H1 (cell line): Measurements from ENCODE around the gene LHFPL2. TPM values are rescaled to one million over a fixed set of nuclear protein-coding genes. Genes with fewer than 3 reads are reported as not detected.

Experiments used
- CTCF ChIA-PET: fragments of 300-600 bp; sonication (Branson Sonifier 250); formaldehyde crosslinking; loops from one replicate; lab custom pipeline; 2021; ENCODE audit not compliant: partially characterized antibody; lab: Charles Lee
- POLR2A ChIA-PET: fragments of 300-600 bp; sonication (Branson Sonifier 250); formaldehyde crosslinking; loops from one replicate; lab custom pipeline; 2021; ENCODE audit warnings: inconsistent platforms; ENCODE audit not compliant: partially characterized antibody; lab: Charles Lee
- DNase-seq, 2 experiments: peaks; one replicate each; pipeline versions ENCODE4 v3.0.0 to v3.0.0-alpha.2; 2010 to 2022; ENCODE audit warnings: low spot score in 2 of 2, low read depth in 1 of 2, mixed read lengths in 1 of 2
- FAIRE-seq: peaks from 2 replicates; lab custom pipeline; 2011; peaks lifted over from hg19 to GRCh38; lab: Jason Lieb, UNC
- H2AFZ ChIP-seq: 2 replicates; pipeline ENCODE4 v1.8.1; 2012; ENCODE audit warnings: low read length, inconsistent platforms
- H2AK5ac ChIP-seq: 2 replicates; pipeline ENCODE4 v1.6.1; 2013; ENCODE audit warnings: low read depth, low read length
- H2BK120ac ChIP-seq: replicated peaks from 2 replicates; pipeline ENCODE3; 2013; ENCODE audit warnings: low read depth, low read length, inconsistent platforms
- H2BK12ac ChIP-seq: 2 replicates; pipeline ENCODE4 v1.6.1; 2013; ENCODE audit warnings: low read depth, low read length
- H2BK15ac ChIP-seq: 2 replicates; pipeline ENCODE4 v1.6.1; 2013; ENCODE audit warnings: low read length
- H2BK20ac ChIP-seq: 2 replicates; pipeline ENCODE4 v1.6.1; 2013; ENCODE audit warnings: low read length
- H2BK5ac ChIP-seq: 2 replicates; pipeline ENCODE4 v1.6.1; 2013; ENCODE audit warnings: low read depth, low read length
- H3K14ac ChIP-seq: 2 replicates; pipeline ENCODE4 v1.6.1; 2013; ENCODE audit warnings: inconsistent platforms; ENCODE audit not compliant: insufficient read length
- H3K18ac ChIP-seq: 2 replicates; pipeline ENCODE4 v1.6.1; 2013; ENCODE audit warnings: low read length; ENCODE audit errors: extremely low read depth
- H3K23ac ChIP-seq: 2 replicates; pipeline ENCODE4 v1.6.1; 2013; ENCODE audit warnings: inconsistent platforms; ENCODE audit not compliant: insufficient read length
- H3K23me2 ChIP-seq: 2 replicates; pipeline ENCODE4 v1.6.1; 2013; ENCODE audit warnings: low read depth, low read length
- H3K27ac ChIP-seq: 2 replicates; pipeline ENCODE4 v1.6.1; 2011; ENCODE audit warnings: low read depth, low read length, inconsistent platforms
- H3K27me3 ChIP-seq, 4 experiments: replicated peaks in 1 of 4; 1 replicate in 1 of 4; 2 replicates in 3 of 4; pipeline versions ENCODE4 v1.6.1 to v1.8.1; 2011 to 2013; ENCODE audit warnings: low read length in 3 of 4, mild to moderate bottlenecking in 3 of 4, inconsistent platforms in 2 of 4, mixed read lengths in 2 of 4, moderate library complexity in 1 of 4; ENCODE audit not compliant: control insufficient read depth in 3 of 4, insufficient read depth in 3 of 4; ENCODE audit errors: extremely low read depth in 1 of 4
- H3K36me3 ChIP-seq, 4 experiments: 2 replicates each; pipeline versions ENCODE4 v1.6.1 to v1.8.1; 2011 to 2013; ENCODE audit warnings: mild to moderate bottlenecking in 4 of 4, low read length in 3 of 4, moderate library complexity in 2 of 4, control low read depth in 1 of 4, inconsistent platforms in 1 of 4; ENCODE audit not compliant: insufficient read depth in 4 of 4, control insufficient read depth in 2 of 4
- H3K4ac ChIP-seq: replicated peaks from 2 replicates; pipeline ENCODE3; 2013; ENCODE audit warnings: low read length, low read depth, mixed read lengths, inconsistent platforms; ENCODE audit not compliant: insufficient read length
- H3K4me1 ChIP-seq, 4 experiments: replicated peaks in 1 of 4; 1 replicate in 1 of 4; 2 replicates in 3 of 4; pipeline versions ENCODE4 v1.6.1 to v1.8.1; 2011 to 2013; ENCODE audit warnings: low read length in 3 of 4, inconsistent platforms in 2 of 4, mixed read lengths in 1 of 4; ENCODE audit not compliant: insufficient read depth in 4 of 4, control insufficient read depth in 3 of 4
- H3K4me2 ChIP-seq, 2 experiments: 2 replicates each; pipeline versions ENCODE4 v1.6.1 to v1.8.1; 2011 to 2013; ENCODE audit warnings: low read depth in 2 of 2, low read length in 2 of 2, control low read depth in 1 of 2, inconsistent platforms in 1 of 2, mild to moderate bottlenecking in 1 of 2; ENCODE audit not compliant: insufficient read depth in 1 of 2
- H3K4me3 ChIP-seq, 4 experiments: fragments of 200-600, 300-600 bp in 1 of 4; sonication (generic), shearing (Covaris generic), sonication (Bioruptor Twin) in 1 of 4; 2 replicates each; pipeline versions ENCODE4 v1.5.1 to v1.8.1; 2011 to 2016; ENCODE audit warnings: low read length in 4 of 4, low read depth in 3 of 4, control low read depth in 2 of 4, inconsistent platforms in 2 of 4, mild to moderate bottlenecking in 2 of 4, mixed read lengths in 1 of 4, moderate library complexity in 1 of 4; ENCODE audit not compliant: insufficient read depth in 2 of 4; ENCODE audit errors: extremely low read depth in 1 of 4
- H3K56ac ChIP-seq: replicated peaks from 2 replicates; pipeline ENCODE3; 2013; ENCODE audit warnings: low read depth, mild to moderate bottlenecking, mixed read lengths, low read length, inconsistent platforms; ENCODE audit not compliant: insufficient read length
- H3K79me1 ChIP-seq: 2 replicates; pipeline ENCODE4 v1.6.1; 2013; ENCODE audit warnings: low read depth, low read length, control low read depth
- H3K79me2 ChIP-seq, 2 experiments: 2 replicates each; pipeline versions ENCODE4 v1.6.1 to v1.8.1; 2012 to 2013; ENCODE audit warnings: low read length in 2 of 2, mild to moderate bottlenecking in 2 of 2, inconsistent platforms in 1 of 2; ENCODE audit not compliant: insufficient read depth in 2 of 2, control insufficient read depth in 1 of 2
- H3K9ac ChIP-seq, 4 experiments: replicated peaks in 1 of 4; 1 replicate in 1 of 4; 2 replicates in 3 of 4; pipeline versions ENCODE4 v1.6.1 to v1.8.1; 2011 to 2013; ENCODE audit warnings: low read depth in 3 of 4, low read length in 3 of 4, control low read depth in 2 of 4, mild to moderate bottlenecking in 2 of 4, moderate library complexity in 2 of 4, inconsistent platforms in 1 of 4; ENCODE audit errors: extremely low read depth in 1 of 4
- H3K9me3 ChIP-seq, 2 experiments: 2 replicates each; pipeline versions ENCODE4 v1.6.1 to v1.8.1; 2012 to 2013; ENCODE audit warnings: mild to moderate bottlenecking in 2 of 2, moderate library complexity in 2 of 2, control low read depth in 1 of 2, inconsistent platforms in 1 of 2, low read depth in 1 of 2, low read length in 1 of 2, mixed read lengths in 1 of 2; ENCODE audit not compliant: insufficient read depth in 2 of 2
- H4K20me1 ChIP-seq, 2 experiments: replicated peaks in 1 of 2; 2 replicates each; pipeline versions ENCODE3 to v1.8.1; 2011 to 2013; ENCODE audit warnings: inconsistent platforms in 2 of 2, low read length in 2 of 2, mild to moderate bottlenecking in 1 of 2; ENCODE audit not compliant: insufficient read depth in 2 of 2, control insufficient read depth in 1 of 2
- H4K5ac ChIP-seq: 2 replicates; pipeline ENCODE4 v1.6.1; 2013; ENCODE audit warnings: low read length, low read depth, mixed read lengths, inconsistent platforms; ENCODE audit not compliant: insufficient read length
- H4K8ac ChIP-seq: 2 replicates; pipeline ENCODE4 v1.8.0; 2013; ENCODE audit warnings: mild to moderate bottlenecking, moderate library complexity, low read length, inconsistent platforms; ENCODE audit not compliant: insufficient read depth; ENCODE audit errors: extremely low read depth
- H4K91ac ChIP-seq: replicated peaks from 2 replicates; pipeline ENCODE3; 2013; ENCODE audit warnings: low read length, mixed read lengths, inconsistent platforms; ENCODE audit not compliant: insufficient read length
- ASH2L ChIP-seq: fragments of 200-600, 300-600 bp; sonication (generic); IDR thresholded peaks from one replicate; pipeline ENCODE4 v1.7.1; 2017; ENCODE audit warnings: low read length
- CBX5 ChIP-seq: fragments of 300-800, 300-1000 bp; sonication (generic); IDR thresholded peaks from 2 replicates; pipeline ENCODE4 v1.7.1; 2016; ENCODE audit warnings: antibody characterized with exemption, low read length, low read depth
- CBX8 ChIP-seq: fragments of 300-800, 300-1000 bp; sonication (generic); IDR thresholded peaks from 2 replicates; pipeline ENCODE4 v1.7.1; 2016; ENCODE audit warnings: low read depth, low read length, borderline replicate concordance
- CREB1 ChIP-seq: IDR thresholded peaks from 2 replicates; pipeline ENCODE4 v1.6.1; 2012; ENCODE audit warnings: inconsistent platforms
- EGR1 ChIP-seq: IDR thresholded peaks from 2 replicates; pipeline ENCODE4 v1.6.1; 2011; ENCODE audit warnings: low read depth, low read length, borderline replicate concordance
- EP300 ChIP-seq, 2 experiments: IDR thresholded peaks; 1 replicate in 1 of 2; 2 replicates in 1 of 2; pipeline ENCODE4 v1.6.1; 2011 to 2012; ENCODE audit warnings: low read depth in 2 of 2, low read length in 2 of 2, mild to moderate bottlenecking in 2 of 2, borderline replicate concordance in 1 of 2, inconsistent platforms in 1 of 2, moderate library complexity in 1 of 2
- MAFK ChIP-seq: IDR thresholded peaks from 2 replicates; pipeline ENCODE4 v1.6.1; 2012; ENCODE audit warnings: low read depth, mild to moderate bottlenecking, improper control_type of control experiment, low read length
- POLR2A ChIP-seq, 2 experiments: IDR thresholded peaks; 1 replicate in 1 of 2; 2 replicates in 1 of 2; pipeline ENCODE4 v1.6.1; 2011; ENCODE audit warnings: low read depth in 2 of 2, low read length in 2 of 2, mild to moderate bottlenecking in 2 of 2; ENCODE audit errors: control extremely low read depth in 1 of 2
- POLR2AphosphoS5 ChIP-seq: IDR thresholded peaks from 2 replicates; pipeline ENCODE4 v1.6.1; 2011; ENCODE audit warnings: low read depth, low read length
- RXRA ChIP-seq: IDR thresholded peaks from 2 replicates; pipeline ENCODE4 v1.6.1; 2011; ENCODE audit warnings: low read depth, mild to moderate bottlenecking, low read length, moderate library complexity; ENCODE audit not compliant: insufficient read depth
- SAP30 ChIP-seq: fragments of 300-600 bp; sonication (generic); IDR thresholded peaks from 2 replicates; pipeline ENCODE4 v1.7.1; 2012; ENCODE audit warnings: low read length, moderate library complexity, mild to moderate bottlenecking, inconsistent platforms; ENCODE audit not compliant: insufficient read depth, insufficient replicate concordance
- TAF7 ChIP-seq: optimal IDR thresholded peaks from 2 replicates; pipeline ENCODE3; 2011; ENCODE audit warnings: low read depth, mild to moderate bottlenecking, inconsistent platforms, low read length, moderate library complexity, borderline replicate concordance
- WGBS, 2 experiments: shearing (Covaris generic) in 1 of 2; methylation state at CpG; one replicate each; pipeline versions ENCODE4 v1.1.6 to v1.1.7; 2013 to 2015; ENCODE audit warnings: low lambda C conversion rate in 2 of 2, mixed read lengths in 2 of 2, inconsistent platforms in 1 of 2, low coverage in 1 of 2, missing lambda C conversion rate in 1 of 2; ENCODE audit not compliant: insufficient replicate concordance in 2 of 2, insufficient coverage in 1 of 2, insufficient read length in 1 of 2; ENCODE audit errors: extremely low coverage in 1 of 2, missing lambda C conversion rate in 1 of 2; 5-methylcytosine and 5-hydroxymethylcytosine counted together
- polyA plus RNA-seq, 7 experiments: library from polyadenylated mRNA; depleted of rRNA in 3 of 7; stranded (reverse) in 5 of 7; unstranded in 2 of 7; fragments of >200 nt in 5 of 7; fragments of 200-250 nt in 2 of 7; gene quantifications; 1 replicate in 5 of 7; 2 replicates in 1 of 7; 4 replicates in 1 of 7; pipeline versions ENCODE4 v1.2.1 to v1.2.3, GENCODE V29; 2011 to 2013; ENCODE audit warnings: missing spikeins in 2 of 7, mixed read lengths in 2 of 7
- total RNA-seq: library from RNA; stranded (reverse); fragmentation: NEBNext Ultra II Directional; extraction: Animal tissue kit (Norgen Biotek cat#: 25700); gene quantifications from 2 replicates; pipeline ENCODE4 v1.2.1, GENCODE V29; 2021
- TF ChIP-seq, protein P1 (sequence below), 3 experiments: IDR thresholded peaks; 1 replicate in 2 of 3; 2 replicates in 1 of 3; pipeline versions ENCODE4 v1.5.1 to v1.6.1; 2011; ENCODE audit warnings: low read length in 3 of 3, mild to moderate bottlenecking in 3 of 3, inconsistent platforms in 2 of 3, low read depth in 1 of 3, moderate library complexity in 1 of 3; ENCODE audit not compliant: insufficient read depth in 1 of 3; ENCODE audit errors: control extremely low read depth in 1 of 3

The LHFPL2 gene
- total and polyA plus RNA-seq, 2 of the 8 experiments (the other 6 are each of a cell fraction or from before 2014, with no cell fraction given): 9.6 to 43.0 TPM

DNA sequence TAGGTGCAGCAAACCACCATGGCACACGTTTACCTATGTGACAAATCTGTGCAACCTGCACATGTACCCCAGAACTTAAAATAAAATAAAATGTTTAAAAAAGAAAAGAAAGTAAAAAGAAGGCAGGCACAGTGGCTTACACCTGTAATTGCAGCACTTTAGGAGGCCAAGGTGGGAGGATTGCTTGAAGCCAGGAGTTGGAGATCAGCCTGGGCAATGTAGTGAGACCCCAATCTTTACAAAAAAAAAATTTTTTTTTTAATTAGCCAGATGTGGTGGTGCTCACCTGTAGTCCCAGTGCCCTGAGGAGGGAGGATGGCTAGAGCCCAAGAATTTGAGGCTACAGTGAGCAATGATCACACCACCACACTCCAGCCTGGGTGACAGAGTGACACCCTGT, 12.5 kb upstream of the LHFPL2 start:
- H3K36me3 ChIP-seq: no peaks in the 10 kb centered on the region
- TF ChIP-seq SAP30: no peak
- TF ChIP-seq TAF7: no peak
- no peak for TF ChIP-seq CBX5
- TF ChIP-seq EGR1: no peak
- no peak for TF ChIP-seq CBX8
- no peak for TF ChIP-seq RXRA
- TF ChIP-seq ASH2L: no peak
- TF ChIP-seq MAFK: no peak
- no peak for TF ChIP-seq POLR2AphosphoS5
- TF ChIP-seq CREB1: no peak
- no peak for TF ChIP-seq EP300 (IDR thresholded peaks at IDR 0.05; ENCODE audit: borderline replicate concordance in 1 of 2, low read depth in 2 of 2, low read length in 2 of 2)
- TF ChIP-seq, protein P1, sequence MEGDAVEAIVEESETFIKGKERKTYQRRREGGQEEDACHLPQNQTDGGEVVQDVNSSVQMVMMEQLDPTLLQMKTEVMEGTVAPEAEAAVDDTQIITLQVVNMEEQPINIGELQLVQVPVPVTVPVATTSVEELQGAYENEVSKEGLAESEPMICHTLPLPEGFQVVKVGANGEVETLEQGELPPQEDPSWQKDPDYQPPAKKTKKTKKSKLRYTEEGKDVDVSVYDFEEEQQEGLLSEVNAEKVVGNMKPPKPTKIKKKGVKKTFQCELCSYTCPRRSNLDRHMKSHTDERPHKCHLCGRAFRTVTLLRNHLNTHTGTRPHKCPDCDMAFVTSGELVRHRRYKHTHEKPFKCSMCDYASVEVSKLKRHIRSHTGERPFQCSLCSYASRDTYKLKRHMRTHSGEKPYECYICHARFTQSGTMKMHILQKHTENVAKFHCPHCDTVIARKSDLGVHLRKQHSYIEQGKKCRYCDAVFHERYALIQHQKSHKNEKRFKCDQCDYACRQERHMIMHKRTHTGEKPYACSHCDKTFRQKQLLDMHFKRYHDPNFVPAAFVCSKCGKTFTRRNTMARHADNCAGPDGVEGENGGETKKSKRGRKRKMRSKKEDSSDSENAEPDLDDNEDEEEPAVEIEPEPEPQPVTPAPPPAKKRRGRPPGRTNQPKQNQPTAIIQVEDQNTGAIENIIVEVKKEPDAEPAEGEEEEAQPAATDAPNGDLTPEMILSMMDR (IDR thresholded peaks at IDR 0.05; ENCODE audit: control extremely low read depth in 1 of 3, insufficient read depth in 1 of 3, low read depth in 1 of 3, low read length in 3 of 3): no peak
- TF ChIP-seq POLR2A (IDR thresholded peaks at IDR 0.05; ENCODE audit: control extremely low read depth in 1 of 2, low read depth in 2 of 2, low read length in 2 of 2): no peak

More for the DNA sequence above, 12.5 kb upstream of the LHFPL2 start:
- Histone ChIP-seq H2BK15ac (no peak overlapping the region), H4K5ac (no peak overlapping the region), H3K79me1 (no peaks in the 10 kb centered on the region), H3K9ac (no peak overlapping the region), H3K27me3 (no peaks in the 10 kb centered on the region), H3K4me1 (no peaks in the 10 kb centered on the region; a peak in 1 of 7 replicates), H3K18ac (no peak overlapping the region), H2BK20ac (no peak overlapping the region), H3K23ac (no peak overlapping the region), H3K4me3 (no peak overlapping the region), H4K8ac (no peak overlapping the region), H3K9me3 (no peaks in the 10 kb centered on the region), H3K23me2 (no peaks in the 10 kb centered on the region), H3K79me2 (no peaks in the 10 kb centered on the region), H4K20me1 (no peaks in the 10 kb centered on the region), H3K27ac (no peak overlapping the region), H3K4me2 (no peak overlapping the region), H2BK12ac (no peak overlapping the region), H2BK5ac (no peak overlapping the region), H3K56ac (no peak overlapping the region), H2AFZ (no peak overlapping the region), H3K4ac (no peak overlapping the region), H3K14ac (no peak overlapping the region), H2BK120ac (no peak overlapping the region), H4K91ac (no peak overlapping the region), H2AK5ac (no peak overlapping the region)
- ChIA-PET CTCF (no interaction called here), POLR2A (no interaction called here)
- DNase-seq (no peak), FAIRE-seq (no peak)
- WGBS, 2 experiments: 91% methylated on average over 1 of the region's 1 CpG; no CpG with 5 or more reads in 1 of the 2 experiments
